Measurements from ENCODE around the gene MAGI2.

MAGI2 gene

DNA sequence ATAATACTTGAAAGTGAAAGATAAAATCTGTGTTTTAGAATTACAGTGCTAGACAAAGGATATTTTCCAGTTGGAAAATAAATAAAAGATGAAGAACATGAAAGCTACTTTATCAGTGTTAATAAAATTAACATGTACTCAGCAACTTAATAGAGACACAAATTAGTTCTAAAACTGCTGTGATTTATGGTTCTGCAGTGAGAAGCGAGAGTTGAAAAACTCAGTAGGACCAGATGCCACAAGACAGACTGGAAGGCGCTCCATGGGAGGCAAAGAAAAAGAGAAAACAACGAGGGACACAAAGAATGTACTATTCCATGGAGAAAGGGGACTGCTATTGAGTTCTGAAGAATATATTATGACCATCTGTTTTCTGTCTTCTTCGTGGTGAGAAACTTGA, 1064.4 kb downstream of the MAGI2 start:
- Histone ChIP-seq H3K4me1 (ENCODE audit: control insufficient read depth, insufficient read depth, low read length) (no peaks in the 10 kb centered on the region), H3K27ac (ENCODE audit: low read depth, low read length) (no peak overlapping the region), H3K4me3 (ENCODE audit: low read length) (no peak overlapping the region), H3K9ac (ENCODE audit: low read length) (no peak overlapping the region), H3K36me3 (ENCODE audit: control insufficient read depth, insufficient read depth, low read length) (no peaks in the 10 kb centered on the region), H3K27me3 (ENCODE audit: control insufficient read depth, insufficient read depth, low read length) (no peaks in the 10 kb centered on the region)

DNA sequence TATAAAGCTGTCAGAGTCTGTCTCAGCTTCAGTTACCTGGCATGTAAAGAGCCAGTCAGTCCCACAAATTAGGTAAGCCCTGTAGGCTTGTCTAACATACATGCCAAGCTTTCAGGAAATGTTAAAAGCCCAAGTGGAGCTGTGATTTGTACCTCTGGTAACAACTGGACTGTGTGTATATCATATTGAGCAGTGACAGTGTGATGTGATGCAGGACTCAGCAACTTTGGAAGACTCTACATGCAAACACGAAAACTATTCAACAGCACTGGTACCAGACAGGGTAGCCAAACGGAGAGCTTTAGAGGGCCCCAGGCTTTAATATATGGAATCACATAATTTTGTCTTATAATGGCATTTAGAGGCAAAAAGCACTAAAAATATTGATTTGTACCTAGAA, 1066.9 kb downstream of the MAGI2 start:
- Histone ChIP-seq H3K27ac (ENCODE audit: low read depth, low read length) (no peak overlapping the region), H3K9ac (ENCODE audit: low read length) (no peak overlapping the region), H3K4me3 (ENCODE audit: low read length) (no peak overlapping the region), H3K27me3 (ENCODE audit: control insufficient read depth, insufficient read depth, low read length) (no peaks in the 10 kb centered on the region), H3K4me1 (ENCODE audit: control insufficient read depth, insufficient read depth, low read length) (no peaks in the 10 kb centered on the region), H3K36me3 (ENCODE audit: control insufficient read depth, insufficient read depth, low read length) (no peaks in the 10 kb centered on the region)

GRCh38 chr7:78383096-78383880, 1070.2 kb downstream of the MAGI2 start:
- Histone ChIP-seq H3K27me3 (ENCODE audit: control insufficient read depth, insufficient read depth, low read length) (no peaks in the 10 kb centered on the region), H3K9ac (ENCODE audit: low read length) (no peak overlapping the region), H3K36me3 (ENCODE audit: control insufficient read depth, insufficient read depth, low read length) (no peaks in the 10 kb centered on the region), H3K27ac (ENCODE audit: low read depth, low read length) (no peak overlapping the region), H3K4me3 (ENCODE audit: low read length) (no peak overlapping the region), H3K4me1 (ENCODE audit: control insufficient read depth, insufficient read depth, low read length) (no peaks in the 10 kb centered on the region)

GRCh38 chr7:78379148-78379547, 1074.3 kb downstream of the MAGI2 start:
- Histone ChIP-seq H3K9ac (ENCODE audit: low read length) (no peak overlapping the region), H3K4me3 (ENCODE audit: low read length) (no peak overlapping the region), H3K36me3 (ENCODE audit: control insufficient read depth, insufficient read depth, low read length) (no peaks in the 10 kb centered on the region), H3K27ac (ENCODE audit: low read depth, low read length) (no peak overlapping the region), H3K4me1 (ENCODE audit: control insufficient read depth, insufficient read depth, low read length) (no peaks in the 10 kb centered on the region), H3K27me3 (ENCODE audit: control insufficient read depth, insufficient read depth, low read length) (no peaks in the 10 kb centered on the region)

DNA sequence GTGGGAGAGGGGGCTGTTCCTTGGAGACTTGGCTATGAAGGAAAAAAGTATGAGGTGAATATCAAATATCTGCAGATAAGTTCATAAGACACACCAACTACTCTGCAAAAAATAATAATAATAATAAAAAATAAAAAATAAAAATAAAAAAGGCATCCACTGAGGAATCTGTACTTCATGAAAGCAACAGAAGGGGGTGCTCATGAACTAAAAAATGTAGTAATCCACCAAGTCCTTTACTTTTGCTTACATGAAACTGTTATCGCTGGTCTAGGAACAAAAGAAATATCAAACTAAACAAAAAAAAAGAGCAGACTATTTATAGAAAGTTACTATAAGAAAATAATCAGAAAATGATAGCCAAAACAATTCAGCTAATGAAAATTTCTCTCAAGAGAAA, 1075.9 kb downstream of the MAGI2 start:
- no peaks in the 10 kb centered on the region for H3K36me3 ChIP-seq (ENCODE audit: control insufficient read depth, insufficient read depth, low read length)
- no peaks in the 10 kb centered on the region for H3K4me1 ChIP-seq (ENCODE audit: control insufficient read depth, insufficient read depth, low read length)
- H3K4me3 ChIP-seq (ENCODE audit: low read length), result no peak overlapping the region
- H3K27me3 ChIP-seq (ENCODE audit: control insufficient read depth, insufficient read depth, low read length), result no peaks in the 10 kb centered on the region
- no peak overlapping the region for H3K27ac ChIP-seq (ENCODE audit: low read depth, low read length)
- no peak overlapping the region for H3K9ac ChIP-seq (ENCODE audit: low read length)

- H3K27me3 ChIP-seq (ENCODE audit: control insufficient read depth, insufficient read depth, low read length), result no peaks in the 10 kb centered on the region
- no peaks in the 10 kb centered on the region for H3K36me3 ChIP-seq (ENCODE audit: control insufficient read depth, insufficient read depth, low read length)
- no peak overlapping the region for H3K9ac ChIP-seq (ENCODE audit: low read length)
- no peak overlapping the region for H3K27ac ChIP-seq (ENCODE audit: low read depth, low read length)
- H3K4me3 ChIP-seq (ENCODE audit: low read length), result no peak overlapping the region
- no peaks in the 10 kb centered on the region for H3K4me1 ChIP-seq (ENCODE audit: control insufficient read depth, insufficient read depth, low read length)
These were observed 1082.5 kb downstream of the MAGI2 start for GRCh38 chr7:78370936-78371335.

DNA sequence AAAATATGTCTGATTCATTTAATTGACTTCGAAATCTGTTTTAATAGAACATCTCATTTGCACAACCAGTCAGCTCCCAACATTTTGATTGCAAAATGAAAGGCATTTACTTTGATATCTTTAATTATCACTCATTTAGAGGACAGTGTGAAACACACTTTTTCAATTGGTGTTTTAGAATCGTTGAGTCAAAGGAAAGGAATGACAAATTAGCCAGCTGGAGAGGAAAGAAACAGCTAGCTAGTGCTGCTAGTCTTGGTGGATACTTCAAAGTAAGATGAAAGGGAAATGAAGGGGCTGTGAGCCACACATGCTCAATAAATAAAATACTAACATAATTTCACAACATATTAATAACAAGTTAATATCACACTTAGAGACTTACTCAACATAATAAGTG, 1084.7 kb downstream of the MAGI2 start:
- Histone ChIP-seq H3K27me3 (ENCODE audit: control insufficient read depth, insufficient read depth, low read length) (no peaks in the 10 kb centered on the region), H3K4me1 (ENCODE audit: control insufficient read depth, insufficient read depth, low read length) (no peaks in the 10 kb centered on the region), H3K9ac (ENCODE audit: low read length) (no peak overlapping the region), H3K36me3 (ENCODE audit: control insufficient read depth, insufficient read depth, low read length) (no peaks in the 10 kb centered on the region), H3K27ac (ENCODE audit: low read depth, low read length) (no peak overlapping the region), H3K4me3 (ENCODE audit: low read length) (no peak overlapping the region)

- H3K36me3 ChIP-seq (ENCODE audit: control insufficient read depth, insufficient read depth, low read length), result no peaks in the 10 kb centered on the region
These were observed 1086.1 kb downstream of the MAGI2 start for GRCh38 chr7:78367280-78367773.

GRCh38 chr7:78363866-78364265, 1089.6 kb downstream of the MAGI2 start:
- no peaks in the 10 kb centered on the region for H3K36me3 ChIP-seq (ENCODE audit: control insufficient read depth, insufficient read depth, low read length)

More at GRCh38 chr7:78367280-78367773, 1086.1 kb downstream of the MAGI2 start:
- Histone ChIP-seq H3K27ac (ENCODE audit: low read depth, low read length) (no peak overlapping the region), H3K4me3 (ENCODE audit: low read length) (no peak overlapping the region), H3K4me1 (ENCODE audit: control insufficient read depth, insufficient read depth, low read length) (no peaks in the 10 kb centered on the region), H3K27me3 (ENCODE audit: control insufficient read depth, insufficient read depth, low read length) (no peaks in the 10 kb centered on the region), H3K9ac (ENCODE audit: low read length) (no peak overlapping the region)

GRCh38 chr7:78359836-78360235, 1093.6 kb downstream of the MAGI2 start:
- H3K4me3 ChIP-seq (ENCODE audit: low read length), result no peak overlapping the region
- H3K36me3 ChIP-seq (ENCODE audit: control insufficient read depth, insufficient read depth, low read length), result no peaks in the 10 kb centered on the region
- no peaks in the 10 kb centered on the region for H3K4me1 ChIP-seq (ENCODE audit: control insufficient read depth, insufficient read depth, low read length)
- H3K27ac ChIP-seq (ENCODE audit: low read depth, low read length), result no peak overlapping the region
- H3K27me3 ChIP-seq (ENCODE audit: control insufficient read depth, insufficient read depth, low read length), result no peaks in the 10 kb centered on the region
- H3K9ac ChIP-seq (ENCODE audit: low read length), result no peak overlapping the region

More at GRCh38 chr7:78363866-78364265, 1089.6 kb downstream of the MAGI2 start:
- no peaks in the 10 kb centered on the region for H3K27me3 ChIP-seq (ENCODE audit: control insufficient read depth, insufficient read depth, low read length)
- no peak overlapping the region for H3K4me3 ChIP-seq (ENCODE audit: low read length)
- H3K4me1 ChIP-seq (ENCODE audit: control insufficient read depth, insufficient read depth, low read length), result no peaks in the 10 kb centered on the region
- H3K9ac ChIP-seq (ENCODE audit: low read length), result no peak overlapping the region
- no peak overlapping the region for H3K27ac ChIP-seq (ENCODE audit: low read depth, low read length)

DNA sequence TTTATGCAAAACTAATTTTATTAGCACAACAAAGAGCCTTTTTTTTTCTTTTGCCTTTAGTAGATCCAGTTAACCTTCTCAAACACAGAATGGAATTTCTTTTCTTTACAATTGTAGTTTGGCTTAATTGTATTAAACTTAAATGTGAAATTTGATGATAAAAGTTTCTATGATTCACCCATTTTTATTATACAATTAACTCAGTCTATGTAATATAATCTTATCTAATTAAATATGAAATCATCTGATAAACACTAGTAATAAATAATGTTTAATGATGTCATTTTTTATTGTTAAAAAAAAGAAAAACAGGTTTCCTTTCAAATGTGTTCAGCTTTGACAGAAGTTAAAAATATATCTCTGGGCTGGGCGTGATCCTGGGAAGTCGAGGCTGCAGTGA, 1095.8 kb downstream of the MAGI2 start:
- no peaks in the 10 kb centered on the region for H3K4me1 ChIP-seq (ENCODE audit: control insufficient read depth, insufficient read depth, low read length)
- H3K36me3 ChIP-seq (ENCODE audit: control insufficient read depth, insufficient read depth, low read length), result no peaks in the 10 kb centered on the region
- H3K27me3 ChIP-seq (ENCODE audit: control insufficient read depth, insufficient read depth, low read length), result no peaks in the 10 kb centered on the region
- H3K4me3 ChIP-seq (ENCODE audit: low read length), result no peak overlapping the region
- H3K9ac ChIP-seq (ENCODE audit: low read length), result no peak overlapping the region
- no peak overlapping the region for H3K27ac ChIP-seq (ENCODE audit: low read depth, low read length)

DNA sequence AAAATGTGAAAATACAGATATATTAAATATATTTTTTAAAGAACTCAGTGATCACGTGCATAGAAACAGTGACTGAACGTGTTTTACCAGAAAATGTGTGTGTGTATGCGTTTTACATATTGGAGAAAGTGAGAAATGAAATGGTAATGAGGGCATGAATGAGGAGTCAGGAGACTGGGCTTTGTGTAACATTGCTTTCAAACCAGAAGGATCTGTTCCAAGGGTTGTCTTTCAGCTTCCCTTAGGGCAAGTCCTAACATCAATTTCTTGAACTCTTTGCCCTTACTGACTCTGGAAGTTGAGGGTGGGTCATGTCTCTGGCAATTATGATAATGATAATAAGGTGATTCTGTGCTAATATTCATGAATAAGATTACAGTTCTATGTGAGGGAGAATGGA, 1097.6 kb downstream of the MAGI2 start:
- Histone ChIP-seq H3K9ac (ENCODE audit: low read length) (no peak overlapping the region), H3K27me3 (ENCODE audit: control insufficient read depth, insufficient read depth, low read length) (no peaks in the 10 kb centered on the region), H3K4me1 (ENCODE audit: control insufficient read depth, insufficient read depth, low read length) (no peaks in the 10 kb centered on the region), H3K4me3 (ENCODE audit: low read length) (no peak overlapping the region), H3K36me3 (ENCODE audit: control insufficient read depth, insufficient read depth, low read length) (no peaks in the 10 kb centered on the region), H3K27ac (ENCODE audit: low read depth, low read length) (no peak overlapping the region)

DNA sequence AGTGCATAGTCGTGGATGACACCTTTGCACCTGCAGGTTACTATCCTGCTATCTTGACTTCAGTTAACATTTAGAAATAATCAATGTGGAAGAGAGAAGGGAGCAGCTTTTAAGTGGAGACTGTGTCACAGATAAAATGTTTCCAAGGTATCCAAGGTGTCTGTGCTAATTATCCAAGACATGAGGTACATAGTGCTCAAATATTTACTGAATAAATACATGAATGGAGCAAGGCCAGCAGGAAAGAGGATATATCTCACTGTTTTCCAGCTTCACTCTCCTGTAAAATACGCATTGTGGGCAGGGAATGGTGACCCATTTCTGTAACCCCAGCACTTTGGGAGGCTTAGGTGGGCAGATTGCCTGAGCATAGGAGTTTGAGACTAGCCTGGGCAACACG, 1102.5 kb downstream of the MAGI2 start:
- H3K9ac ChIP-seq (ENCODE audit: low read length), result no peak overlapping the region
- no peaks in the 10 kb centered on the region for H3K27me3 ChIP-seq (ENCODE audit: control insufficient read depth, insufficient read depth, low read length)
- no peak overlapping the region for H3K4me3 ChIP-seq (ENCODE audit: low read length)
- H3K36me3 ChIP-seq (ENCODE audit: control insufficient read depth, insufficient read depth, low read length), result no peaks in the 10 kb centered on the region
- H3K4me1 ChIP-seq (ENCODE audit: control insufficient read depth, insufficient read depth, low read length), result no peaks in the 10 kb centered on the region
- H3K27ac ChIP-seq (ENCODE audit: low read depth, low read length), result no peak overlapping the region

Data from rectal smooth muscle tissue (tissue), 1 donor.